NCI-H2227 (cell line): ENCODE data around the gene CD8A.
"Not testable (repeated sequence)": the region's sequence is repeated elsewhere in the genome, so short reads cannot be mapped to it uniquely, and the experiment has no call there.

Experiments used
- DNase-seq: peaks from one replicate; lab custom pipeline; 2025; ENCODE audit not compliant: unreplicated experiment; lab: John Stamatoyannopoulos, UW

Gene CD8A

DNA sequence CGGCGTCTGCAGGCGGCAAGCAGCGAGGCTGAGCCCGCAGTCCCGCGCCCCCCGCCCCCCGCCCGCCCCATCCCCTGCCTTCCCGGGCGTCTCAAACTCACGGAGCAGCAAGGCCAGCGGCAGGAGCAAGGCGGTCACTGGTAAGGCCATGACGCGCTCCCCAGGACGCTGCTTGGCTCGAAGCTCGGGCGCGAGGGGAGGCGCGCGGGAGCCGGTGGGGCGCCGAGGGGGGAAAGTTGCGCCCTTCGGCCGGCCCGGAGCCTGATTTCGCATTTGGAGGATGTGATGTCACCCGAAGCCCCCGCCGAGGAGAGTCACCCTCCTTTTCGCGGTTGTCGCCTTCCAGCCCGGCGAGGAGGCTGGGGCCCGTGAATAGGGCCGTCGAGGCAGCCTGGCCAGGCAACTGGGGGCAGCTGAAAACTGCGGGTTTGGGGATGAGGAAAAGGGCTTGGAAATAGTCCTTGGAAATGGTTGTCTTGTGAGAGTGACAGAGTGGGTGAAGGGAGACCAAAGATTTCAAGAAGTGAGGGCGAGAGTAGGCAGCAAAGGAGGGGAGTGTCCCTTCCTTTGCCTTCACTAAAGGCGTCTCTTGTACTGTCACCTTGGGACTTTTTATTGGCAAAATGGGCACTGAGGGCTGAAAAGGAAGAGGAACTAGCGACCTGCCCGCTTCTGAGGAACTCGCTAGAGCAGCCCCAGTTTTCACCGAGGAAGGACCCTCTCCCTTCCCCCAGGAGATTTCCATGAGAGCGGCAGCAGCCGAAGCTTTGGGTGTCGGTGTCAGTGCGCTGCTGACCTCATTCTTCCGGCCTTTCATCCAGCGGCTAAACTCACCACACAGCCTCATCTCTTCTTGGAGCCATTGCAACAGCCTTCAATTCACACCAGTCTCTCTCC is at the start of gene CD8A:
Gene CD8A (minus strand): TSS at position 238 of the 897 bp plus-strand sequence. CDS start 88 bp downstream, at position 150.
- DNase-seq, result no peak

DNA sequence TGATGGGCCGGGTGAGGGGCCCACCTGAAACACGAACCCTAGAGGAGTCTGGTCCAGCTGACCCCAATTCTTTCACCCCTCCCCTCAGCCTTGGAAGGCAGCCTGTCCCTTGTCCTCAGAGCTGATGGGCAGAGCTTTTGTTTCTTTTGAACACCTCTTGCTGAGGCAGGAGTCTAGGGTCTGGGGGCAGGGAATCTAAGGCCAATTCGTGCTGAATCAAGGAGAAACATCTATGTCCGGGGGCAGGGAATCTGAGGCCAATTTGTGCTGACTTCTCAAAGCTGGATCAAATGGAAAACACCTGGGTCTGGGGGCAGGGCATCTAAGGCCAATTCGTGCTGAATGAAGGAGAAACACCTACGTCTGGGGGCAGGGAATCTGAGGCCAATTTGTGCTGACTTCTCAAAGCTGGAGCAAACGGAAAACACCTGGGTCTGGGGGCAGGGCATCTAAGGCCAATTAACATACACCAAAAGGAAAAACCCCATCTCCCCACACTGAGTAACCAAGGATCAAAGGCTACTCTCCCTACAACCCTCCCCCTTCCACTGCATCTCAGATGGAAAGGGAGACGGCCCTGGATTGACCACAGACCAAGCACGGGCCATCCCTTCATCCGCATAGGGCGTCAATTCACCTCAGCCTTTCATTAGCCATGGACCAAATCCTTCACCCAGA is 49.3 kb upstream of the CD8A start:
- not testable (repeated sequence) for DNase-seq

DNA sequence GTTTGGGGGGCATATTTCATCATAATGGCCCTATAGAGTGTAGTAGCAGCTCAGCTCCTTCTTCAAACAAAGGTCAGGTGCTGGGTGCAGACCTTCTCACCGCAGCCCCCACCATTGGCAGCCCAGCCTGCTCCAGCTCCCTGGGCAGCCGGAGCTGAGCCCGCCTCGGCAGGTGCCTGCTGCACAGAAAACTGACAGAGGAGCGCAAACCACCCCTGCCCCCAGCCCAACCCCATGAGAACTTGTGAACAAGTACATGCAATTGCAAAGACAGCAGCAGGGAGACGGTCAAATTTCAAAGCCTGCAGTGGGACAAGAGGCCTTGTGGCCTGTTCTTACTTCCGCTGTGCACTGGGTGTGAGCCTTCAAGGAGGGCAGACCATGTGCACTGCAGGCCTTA is 48.7 kb upstream of the CD8A start:
- not testable (repeated sequence) for DNase-seq

DNA sequence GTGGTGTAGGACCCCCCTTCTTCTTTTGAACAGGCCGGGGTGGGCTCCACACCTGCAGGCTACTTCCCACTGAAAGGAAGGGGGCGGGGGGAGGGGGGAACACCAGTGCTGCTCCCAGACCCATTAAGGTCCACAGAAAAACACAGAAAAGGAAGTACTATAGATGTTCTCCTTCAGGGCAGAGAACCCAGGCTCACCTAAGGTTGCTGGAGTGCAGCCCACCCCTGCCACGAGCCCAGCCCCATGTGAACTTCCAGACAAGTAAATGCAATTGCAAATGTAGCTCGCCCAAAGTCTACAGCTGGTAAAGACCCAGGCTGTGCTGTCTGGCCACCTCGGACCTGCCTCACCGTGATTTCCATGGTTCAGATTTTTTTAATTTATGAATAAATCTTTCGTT is 47.0 kb upstream of the CD8A start:
- DNase-seq, result not testable (repeated sequence)

DNA sequence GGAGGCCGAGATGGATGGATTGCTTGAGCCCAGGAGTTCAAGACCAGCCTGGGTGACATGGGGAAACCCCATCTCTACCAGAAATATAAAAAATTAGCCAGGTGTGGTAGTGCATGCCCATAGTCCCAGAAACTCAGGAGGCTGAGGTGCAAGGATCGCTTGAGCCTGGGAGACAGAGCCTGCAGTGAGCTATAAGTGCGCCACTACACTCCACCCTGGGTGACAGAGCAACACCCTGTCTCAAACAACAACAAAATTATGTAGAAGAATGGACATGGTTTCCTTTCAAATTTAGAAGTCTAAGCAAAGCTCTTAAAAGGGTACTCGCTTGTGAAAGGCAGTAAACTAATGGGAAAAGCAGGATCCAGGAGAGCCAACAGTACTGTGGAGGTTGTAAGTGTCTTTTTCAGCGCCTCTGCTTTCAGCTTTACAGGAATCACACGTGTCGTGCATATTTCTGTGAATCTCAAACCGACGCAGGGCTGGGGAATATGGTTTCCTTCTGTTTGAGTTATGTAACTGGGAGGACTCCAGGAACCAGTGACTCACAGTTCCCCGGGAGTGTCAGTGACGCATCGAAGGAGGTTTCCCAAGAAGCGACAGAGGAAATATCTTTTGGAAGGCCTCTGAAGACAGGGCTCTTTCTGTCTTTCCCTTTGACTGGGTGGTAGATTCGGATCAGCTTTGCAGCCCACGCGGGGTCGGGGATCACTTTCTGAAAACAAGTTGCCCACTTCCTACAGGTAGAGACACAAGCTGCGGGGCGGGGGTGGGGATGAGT is 46.4 kb upstream of the CD8A start:
- DNase-seq, result not testable (repeated sequence)

DNA sequence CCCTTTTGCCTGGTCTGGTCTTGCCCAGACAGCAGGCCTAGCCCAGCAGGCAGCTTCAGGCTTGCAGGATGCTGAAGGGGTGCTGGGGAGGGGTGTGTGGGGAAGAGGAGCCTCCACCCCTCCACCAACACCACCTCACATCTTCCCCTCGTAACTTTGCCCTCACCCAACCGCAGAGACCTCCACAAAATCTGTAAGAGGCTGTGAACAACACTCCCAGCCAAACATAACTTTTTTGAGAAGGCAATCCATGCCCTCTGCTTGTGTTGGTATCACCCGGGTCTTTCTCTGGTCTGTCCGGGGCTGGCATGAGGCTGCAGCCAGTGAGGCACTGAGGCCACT is 44.8 kb upstream of the CD8A start:
- DNase-seq, result not testable (repeated sequence)

DNA sequence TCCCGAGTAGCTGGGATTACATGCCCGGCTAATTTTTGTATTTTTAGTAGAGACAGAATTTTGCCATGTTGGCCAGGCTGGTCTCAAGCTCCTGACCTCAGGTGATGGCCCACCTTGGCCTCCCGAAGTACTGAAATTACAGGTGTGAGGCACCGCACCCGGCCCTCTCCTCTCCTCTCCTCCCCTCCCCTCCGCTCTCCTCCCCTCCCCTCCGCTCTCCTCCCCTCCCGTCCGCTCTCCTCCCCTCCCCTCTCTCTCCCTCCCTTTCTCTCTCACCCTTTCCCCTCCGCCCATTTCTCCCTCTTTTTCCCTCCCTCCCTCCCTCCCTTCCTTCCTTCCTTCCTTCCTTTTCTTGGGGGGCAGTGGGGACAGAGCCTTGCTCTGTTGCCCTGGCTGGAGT is 42.6 kb upstream of the CD8A start:
- DNase-seq, result no peak

DNA sequence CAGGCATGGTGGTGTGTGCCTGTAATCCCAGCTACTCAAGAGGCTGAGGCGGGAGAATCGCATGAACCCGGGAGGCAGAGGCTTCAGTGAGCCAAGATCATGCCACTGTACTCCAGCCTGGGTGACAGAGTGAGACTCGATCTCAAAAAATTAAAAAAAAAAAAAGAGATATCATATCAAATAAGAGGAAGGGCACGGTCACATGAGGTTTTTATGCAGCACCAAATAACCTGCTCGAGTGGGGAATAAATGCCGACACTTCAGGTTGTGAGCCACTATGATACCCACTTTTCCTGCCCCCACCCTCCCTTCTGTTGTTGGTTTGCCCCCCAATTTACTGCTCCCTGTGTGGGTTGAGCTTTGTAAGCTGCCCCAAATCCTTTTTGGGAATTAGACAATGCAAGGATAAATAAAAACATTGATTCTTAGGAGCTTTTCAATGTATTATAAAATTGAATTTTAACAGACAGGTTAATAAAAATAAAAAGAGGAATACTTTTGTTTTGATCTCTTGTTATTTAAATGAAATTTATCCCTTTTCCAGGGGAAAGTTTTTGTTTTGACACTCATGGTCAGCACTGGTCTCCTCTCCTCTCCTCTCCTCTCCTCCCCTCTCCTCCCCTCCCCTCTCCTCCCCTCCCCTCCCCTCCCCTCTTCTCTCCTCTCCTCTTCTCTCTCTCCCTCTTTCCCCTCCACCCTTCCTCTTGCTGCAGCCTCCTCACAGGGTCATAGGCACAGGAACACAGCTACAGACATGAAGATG is 41.8 kb upstream of the CD8A start:
- no peak for DNase-seq

DNA sequence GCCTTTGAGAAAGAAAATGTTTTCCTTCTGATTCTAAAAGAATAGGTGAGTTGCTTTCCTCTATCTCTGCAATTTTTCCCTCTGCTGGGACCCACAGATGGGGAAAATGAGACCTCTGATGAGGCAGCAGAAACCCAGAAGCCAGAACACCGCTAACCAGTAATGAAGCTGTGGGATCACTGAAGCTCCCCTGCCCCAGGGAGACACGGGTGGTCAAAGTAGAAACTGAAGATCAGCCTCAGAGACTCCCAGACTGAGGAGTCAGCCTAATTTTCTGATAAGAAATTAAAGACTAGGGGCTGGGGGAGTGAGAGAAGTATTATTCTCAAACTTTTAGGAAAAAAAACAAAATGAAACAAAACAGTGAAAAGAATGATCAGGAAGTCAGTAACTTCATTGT is 40.8 kb upstream of the CD8A start:
- DNase-seq, result no peak

DNA sequence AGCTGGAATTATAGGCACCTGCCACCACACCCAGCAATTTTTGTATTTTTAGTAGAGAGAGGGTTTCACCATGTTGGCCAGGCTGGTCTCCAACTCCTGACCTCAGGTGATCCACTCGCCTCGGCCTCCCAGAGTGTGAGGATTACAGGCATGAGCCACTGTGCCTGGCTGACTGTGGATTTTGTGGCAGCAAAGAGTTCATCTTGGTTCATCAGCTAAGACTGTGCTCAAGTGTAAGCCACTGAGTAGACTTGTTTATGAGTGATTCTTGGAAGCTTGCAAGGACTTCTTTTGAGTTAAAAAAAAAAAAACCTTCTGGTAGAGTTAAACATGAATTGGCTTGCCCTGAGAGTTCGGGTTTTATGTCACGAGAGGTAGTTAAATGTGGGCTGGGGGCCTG is 36.2 kb upstream of the CD8A start:
- no peak for DNase-seq

DNA sequence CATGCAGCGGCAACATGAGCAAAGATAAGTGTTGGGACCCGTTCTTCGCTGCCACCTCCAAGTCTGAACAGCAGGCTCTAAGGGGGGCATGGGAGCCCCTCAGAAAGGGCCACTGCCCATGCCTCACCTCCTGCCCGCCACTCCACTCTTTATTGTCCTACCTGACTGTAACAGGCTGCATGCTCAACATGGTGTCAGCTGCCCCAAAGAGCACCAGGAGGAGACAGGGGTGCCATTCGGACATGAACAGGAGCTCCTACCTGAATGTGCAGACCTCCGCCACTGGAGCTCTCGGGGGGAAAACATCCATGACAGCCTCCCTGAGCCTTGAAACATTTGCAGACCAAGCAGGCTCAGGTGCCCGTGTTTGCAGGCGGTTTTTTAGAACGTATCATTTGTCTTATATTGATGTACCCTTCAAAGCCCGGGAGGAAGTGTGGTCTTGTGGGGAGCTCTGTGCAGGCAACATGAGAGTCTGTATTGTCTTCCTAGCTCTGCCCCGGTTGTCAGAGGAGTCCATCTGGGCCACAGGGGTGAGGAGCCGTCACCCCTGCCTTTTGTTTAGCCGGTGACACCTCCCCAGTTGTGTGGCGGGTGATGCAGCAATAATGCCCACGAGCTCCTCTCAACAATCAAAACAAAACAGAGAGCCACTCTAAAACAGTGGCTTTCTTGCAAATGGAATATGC is 35.1 kb upstream of the CD8A start:
- no peak for DNase-seq

DNA sequence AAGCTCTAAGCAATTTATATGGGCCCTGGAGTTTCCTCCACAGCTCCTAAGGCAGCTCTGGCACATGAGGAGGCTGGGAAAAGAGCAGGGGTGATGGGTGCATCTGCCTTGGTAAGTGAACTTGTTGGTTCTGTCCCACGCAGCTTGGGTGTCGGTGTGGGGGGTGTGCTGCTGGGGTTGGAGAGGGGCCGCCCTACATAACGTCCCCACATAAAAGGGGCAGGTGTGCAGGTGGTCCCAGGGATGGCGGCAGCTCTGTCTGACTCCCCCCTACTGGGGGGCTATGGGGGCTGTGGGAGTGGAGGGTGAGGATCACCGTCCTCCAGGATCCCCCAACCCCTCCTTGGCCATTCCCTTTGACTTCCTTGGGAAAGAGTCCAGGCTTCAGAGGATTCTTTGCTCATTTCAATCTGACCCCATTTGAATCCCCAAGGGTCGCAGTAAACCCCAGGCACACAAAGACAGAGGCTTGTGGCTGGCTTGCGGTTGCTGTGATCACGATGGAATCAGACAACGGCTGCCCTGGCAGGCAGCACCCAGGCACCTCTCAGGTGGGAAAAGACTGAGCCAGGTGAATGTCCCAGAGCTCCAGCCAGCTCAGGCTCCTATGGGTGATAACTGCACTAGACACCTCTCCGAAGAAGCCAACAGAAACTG is 34.5 kb upstream of the CD8A start:
- no peak for DNase-seq

DNA sequence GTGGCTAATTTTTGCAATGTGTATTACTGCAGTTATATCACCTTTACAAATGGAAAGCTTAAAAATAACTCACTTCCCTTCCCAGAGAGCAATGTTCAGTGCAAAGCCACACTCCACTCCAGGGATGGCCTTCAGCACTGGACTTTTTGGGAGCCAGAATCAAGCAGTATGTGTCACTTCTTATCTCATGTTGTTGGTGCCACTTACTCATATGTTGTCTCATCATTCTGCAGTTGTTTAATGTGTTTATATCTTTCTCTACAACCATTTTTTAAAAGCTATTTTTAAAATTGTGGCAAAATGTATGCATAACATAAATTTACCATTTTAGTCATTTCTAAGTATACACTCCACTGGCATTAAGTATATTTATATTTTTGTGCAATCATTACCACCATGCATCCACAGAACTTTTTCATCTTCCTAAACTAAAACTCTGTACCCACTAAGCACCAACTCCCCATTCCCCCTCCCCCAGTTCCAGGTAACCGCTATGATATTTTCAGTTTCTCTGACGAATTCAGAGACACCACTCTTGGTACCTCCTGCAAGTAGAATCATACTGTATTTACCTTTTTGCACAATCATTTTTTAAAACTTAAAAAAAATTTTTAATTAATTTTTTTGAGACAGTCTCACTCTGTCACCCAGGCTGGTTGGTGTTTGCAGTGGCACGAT is 32.1 kb upstream of the CD8A start:
- no peak for DNase-seq

DNA sequence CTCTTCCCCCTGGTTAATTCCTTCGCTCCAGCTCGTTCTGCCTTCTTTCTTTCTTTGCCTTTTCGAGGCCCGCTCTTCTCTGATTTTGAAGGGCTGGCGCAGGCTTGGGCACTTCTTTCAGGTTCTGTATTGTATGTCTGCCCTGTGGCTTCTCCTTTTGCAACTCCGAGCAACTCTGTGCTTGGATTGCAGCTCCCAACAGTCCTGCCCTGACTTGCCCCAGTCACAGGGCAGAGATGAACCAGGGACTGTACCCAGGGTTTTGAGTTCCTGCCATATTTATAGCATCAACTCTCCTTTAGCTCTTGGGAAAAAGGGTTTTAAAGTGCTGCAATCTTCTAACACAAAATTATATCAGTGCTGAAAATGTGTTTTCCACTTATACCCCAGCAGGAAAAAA is 31.1 kb upstream of the CD8A start:
- DNase-seq, result no peak

DNA sequence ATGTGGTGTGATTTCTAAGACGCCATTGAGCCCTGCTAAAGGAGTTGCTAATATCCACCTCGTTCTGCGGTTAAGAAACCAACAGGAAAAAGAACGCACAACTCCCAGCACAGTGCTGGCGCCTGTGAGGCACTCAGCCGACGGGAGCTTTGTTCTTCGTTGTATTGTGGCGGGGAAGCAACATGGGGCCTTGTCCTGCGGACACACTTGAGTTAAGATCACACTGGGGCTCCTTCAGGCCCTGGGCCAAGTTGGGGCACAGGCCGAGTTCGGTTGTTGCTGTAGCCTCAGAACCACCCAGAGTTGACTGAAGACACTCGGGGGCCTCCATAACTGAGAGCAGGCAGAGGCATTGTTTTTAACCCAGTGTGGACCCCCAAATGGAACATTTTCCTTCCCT is 30.6 kb upstream of the CD8A start:
- DNase-seq, result no peak

DNA sequence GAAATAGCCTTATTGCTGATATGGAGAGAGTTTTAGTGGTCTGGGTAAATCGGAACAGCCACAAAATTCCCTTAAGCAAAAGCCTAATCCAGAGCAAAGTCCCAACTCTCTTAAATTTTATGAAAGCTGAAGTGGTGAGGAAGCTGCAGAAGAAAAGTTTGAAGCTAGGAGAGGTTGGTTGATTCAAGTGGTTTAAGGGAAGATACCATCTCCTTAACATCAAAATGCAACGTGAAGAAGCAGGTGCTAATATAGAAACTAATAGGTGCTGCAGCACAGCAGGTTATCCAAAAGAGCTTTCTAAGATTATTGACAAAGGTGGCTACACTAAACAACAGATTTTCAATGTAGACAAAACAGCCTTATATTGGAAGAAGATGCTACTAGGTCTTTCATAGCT is 28.2 kb upstream of the CD8A start:
- no peak for DNase-seq

DNA sequence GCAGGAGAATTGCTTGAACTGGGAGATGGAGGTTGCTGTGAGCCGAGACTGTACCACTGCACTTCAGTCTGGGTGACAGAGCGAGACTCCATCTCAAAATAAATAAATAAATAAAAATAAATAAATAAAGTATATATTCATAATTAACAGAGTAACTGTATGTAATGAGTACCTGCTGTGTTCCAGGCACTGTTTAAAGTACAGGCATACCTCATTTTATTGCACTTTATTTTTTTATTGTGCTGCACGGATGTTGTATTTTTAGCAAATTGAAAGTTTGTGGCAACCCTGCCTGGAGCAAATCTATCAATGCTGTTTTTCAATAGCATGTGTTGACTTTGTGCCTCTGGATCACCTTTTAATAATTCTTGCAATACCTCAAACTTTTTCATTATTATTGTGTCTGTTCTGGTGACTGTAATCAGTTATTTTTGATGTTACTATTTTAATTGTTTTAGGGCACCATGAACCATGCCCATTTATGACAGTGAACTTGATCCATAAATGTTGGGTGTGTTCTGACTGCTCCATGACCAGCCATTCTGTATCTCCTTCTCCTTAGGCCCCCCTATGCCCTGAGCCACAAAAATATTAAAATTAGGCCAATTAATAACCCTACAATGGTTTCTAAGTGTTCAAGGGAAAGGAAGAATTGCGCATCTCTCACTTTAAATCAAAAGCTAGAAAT is 27.5 kb upstream of the CD8A start:
- no peak for DNase-seq

DNA sequence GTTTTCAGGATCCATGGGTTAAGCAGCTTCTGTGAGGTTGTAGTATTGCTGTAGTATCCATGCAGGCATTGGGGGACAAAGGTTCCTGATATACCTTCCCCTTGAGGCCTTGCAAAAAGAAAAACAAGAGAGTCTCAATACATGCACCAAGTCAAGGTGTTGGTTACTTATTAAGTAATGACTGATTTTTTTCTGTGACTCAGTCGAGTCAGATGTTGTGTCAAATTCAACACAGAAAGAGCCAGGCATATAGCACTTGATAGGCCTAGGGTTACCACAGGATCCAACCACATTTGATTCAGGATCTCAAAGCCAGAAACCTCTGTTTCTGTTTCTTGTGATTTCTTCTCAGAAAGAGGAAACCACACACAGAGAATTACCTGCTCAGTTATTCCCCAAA is 24.9 kb upstream of the CD8A start:
- DNase-seq, result no peak
